ENCODE data around the gene FOXP2.

Gene FOXP2

DNA sequence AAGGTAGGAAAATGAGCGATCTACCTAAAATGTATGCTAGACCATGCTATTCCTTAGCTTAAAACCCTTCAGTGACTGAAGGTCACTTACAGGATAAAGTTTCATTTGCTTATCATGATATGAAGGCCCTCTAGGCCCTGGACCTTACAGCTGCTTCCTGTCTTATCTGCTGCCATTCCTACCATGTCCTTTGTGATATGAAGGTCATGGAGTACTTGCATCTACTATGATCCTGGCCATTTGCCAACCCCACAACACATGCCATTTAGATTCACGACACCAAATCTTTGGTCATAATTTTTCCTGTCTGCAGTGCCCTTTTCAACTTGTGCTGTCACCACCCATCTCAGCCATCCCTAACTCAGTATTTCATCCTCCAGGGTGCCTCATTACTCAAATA lies 325.5 kb downstream of the FOXP2 start:
- FAIRE-seq: no peak

DNA sequence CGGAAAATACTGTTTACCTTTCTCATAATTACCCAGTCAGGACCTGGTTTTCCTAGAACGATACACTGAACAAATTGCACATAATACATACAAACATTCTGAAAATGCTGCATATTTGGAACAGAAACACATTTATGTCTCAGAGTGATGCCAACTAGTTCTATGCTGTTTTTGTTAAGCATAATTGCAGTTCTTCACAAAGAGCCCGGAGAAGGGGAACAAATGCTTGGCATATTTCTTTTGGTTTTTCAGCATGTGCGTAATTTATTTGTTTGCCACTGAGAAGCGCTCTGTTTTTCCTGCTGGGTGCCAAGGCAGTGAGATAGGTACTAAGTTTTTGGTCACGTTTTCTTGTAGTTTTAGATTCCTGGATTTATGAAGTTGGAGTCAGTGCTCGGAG lies 326.3 kb downstream of the FOXP2 start:
- no peak for FAIRE-seq

DNA sequence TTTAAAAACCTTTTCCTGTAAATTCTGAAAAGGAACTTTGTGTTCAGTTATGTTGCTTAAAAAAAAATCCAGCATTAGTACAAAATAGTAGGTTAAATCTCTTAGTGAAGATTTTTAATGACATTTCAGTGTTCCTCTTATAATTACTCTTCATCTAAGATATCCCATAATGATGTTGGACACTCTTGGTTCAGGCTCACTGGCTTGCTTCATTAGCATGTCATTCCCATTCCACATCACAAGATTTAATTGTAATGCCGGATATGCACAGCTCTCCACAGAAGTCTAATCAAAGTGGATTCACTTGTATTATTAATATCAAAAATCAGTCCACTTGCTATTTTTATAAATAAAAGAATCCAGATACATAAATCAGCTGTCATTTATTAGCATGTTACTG lies 327.3 kb downstream of the FOXP2 start:
- no peak for FAIRE-seq

Measured in endometrium (tissue), 2 donors.